HepG2 (cell line): Measurements from ENCODE around the gene HDLBP. TPM values are rescaled to one million over a fixed set of nuclear protein-coding genes. Genes with fewer than 3 reads are reported as not detected.

Source experiments
- ARNTL ChIP-seq: sonication (generic); formaldehyde crosslinking; IDR thresholded peaks from 2 replicates; pipeline ENCODE4 v1.4.0; 2020; ENCODE audit warnings: mild to moderate bottlenecking, missing genetic modification reagents
- ATF2 ChIP-seq: sonication (generic); formaldehyde crosslinking; IDR thresholded peaks from 2 replicates; pipeline ENCODE4 v1.4.0; 2020; ENCODE audit warnings: missing genetic modification reagents
- CAMTA2 ChIP-seq: sonication (generic); formaldehyde crosslinking; IDR thresholded peaks from 2 replicates; pipeline ENCODE4 v1.4.0; 2020; ENCODE audit warnings: mild to moderate bottlenecking, missing genetic modification reagents, borderline replicate concordance
- ELF3 ChIP-seq: IDR thresholded peaks from 2 replicates; pipeline ENCODE4 v1.6.1; 2016; ENCODE audit warnings: missing genetic modification reagents, missing compliant biosample characterization
- FOXP4 ChIP-seq: sonication (generic); formaldehyde crosslinking; IDR thresholded peaks from 2 replicates; pipeline ENCODE4 v1.4.0; 2020; ENCODE audit warnings: missing genetic modification reagents
- JARID2 ChIP-seq: sonication (generic); formaldehyde crosslinking; IDR thresholded peaks from 2 replicates; pipeline ENCODE4 v1.8.1; 2023; ENCODE audit warnings: missing genetic modification reagents, inconsistent platforms; ENCODE audit not compliant: insufficient replicate concordance
- NAIF1 ChIP-seq: sonication (generic); formaldehyde crosslinking; IDR thresholded peaks from 2 replicates; pipeline ENCODE4 v1.5.0; 2020; ENCODE audit warnings: mild to moderate bottlenecking, missing genetic modification reagents, borderline replicate concordance
- NFKBIZ ChIP-seq: IDR thresholded peaks from 2 replicates; pipeline ENCODE4 v1.6.1; 2018; ENCODE audit warnings: missing genetic modification reagents, missing compliant biosample characterization
- PCBP1 ChIP-seq: fragments of 200-400 bp; formaldehyde crosslinking; IDR thresholded peaks from 2 replicates; pipeline ENCODE4 v1.6.1; 2017; ENCODE audit warnings: mild to moderate bottlenecking, low read depth, low read length, borderline replicate concordance
- POLR2A ChIP-seq, 2 experiments: IDR thresholded peaks; 2 replicates each; pipeline ENCODE4 v1.6.1; 2011; ENCODE audit warnings: low read depth in 2 of 2, low read length in 2 of 2, mild to moderate bottlenecking in 1 of 2, moderate library complexity in 1 of 2; ENCODE audit not compliant: insufficient read depth in 1 of 2
- POLR2AphosphoS2 ChIP-seq: IDR thresholded peaks from 2 replicates; pipeline ENCODE4 v1.6.1; 2011; ENCODE audit warnings: low read depth, low read length, improper control_type of control experiment
- POLR2AphosphoS5 ChIP-seq: IDR thresholded peaks from 2 replicates; pipeline ENCODE4 v1.6.1; 2012; ENCODE audit warnings: low read depth, low read length
- RBM22 ChIP-seq: fragments of 200-400 bp; formaldehyde crosslinking; optimal IDR thresholded peaks from 2 replicates; pipeline ENCODE3; 2017; ENCODE audit warnings: mild to moderate bottlenecking, low read length, moderate library complexity
- SIN3A ChIP-seq: IDR thresholded peaks from 2 replicates; pipeline ENCODE4 v1.6.1; 2011; ENCODE audit warnings: low read depth, mild to moderate bottlenecking, control low read depth, low read length, borderline replicate concordance
- TOE1 ChIP-seq: sonication (generic); formaldehyde crosslinking; IDR thresholded peaks from 2 replicates; pipeline ENCODE4 v1.4.0; 2020; ENCODE audit warnings: mild to moderate bottlenecking, missing genetic modification reagents
- ZBTB38 ChIP-seq: sonication (generic); formaldehyde crosslinking; IDR thresholded peaks from 2 replicates; pipeline ENCODE4 v1.5.1; 2020; ENCODE audit warnings: mild to moderate bottlenecking, missing genetic modification reagents
- ZFP36L1 ChIP-seq: sonication (generic); formaldehyde crosslinking; IDR thresholded peaks from 2 replicates; pipeline ENCODE4 v1.8.0; 2022; ENCODE audit warnings: mild to moderate bottlenecking, missing genetic modification reagents, moderate library complexity
- ZFP41 ChIP-seq: sonication (generic); formaldehyde crosslinking; IDR thresholded peaks from 2 replicates; pipeline ENCODE4 v1.4.0; 2020; ENCODE audit warnings: mild to moderate bottlenecking, missing genetic modification reagents, borderline replicate concordance
- ZNF253 ChIP-seq: sonication (generic); formaldehyde crosslinking; IDR thresholded peaks from 2 replicates; pipeline ENCODE4 v1.8.0; 2022; ENCODE audit warnings: mild to moderate bottlenecking, missing genetic modification reagents, borderline replicate concordance
- ZNF563 ChIP-seq: sonication (generic); formaldehyde crosslinking; IDR thresholded peaks from 2 replicates; pipeline ENCODE4 v1.8.0; 2022; ENCODE audit warnings: mild to moderate bottlenecking, moderate library complexity, missing genetic modification reagents
- ZNF776 ChIP-seq: sonication (generic); formaldehyde crosslinking; IDR thresholded peaks from 2 replicates; pipeline ENCODE4 v1.4.0; 2020; ENCODE audit warnings: mild to moderate bottlenecking, missing genetic modification reagents
- ZNF780A ChIP-seq: sonication (generic); formaldehyde crosslinking; IDR thresholded peaks from 2 replicates; pipeline ENCODE4 v1.8.0; 2022; ENCODE audit warnings: mild to moderate bottlenecking, missing genetic modification reagents, moderate library complexity
- ZNF879 ChIP-seq: sonication (generic); formaldehyde crosslinking; IDR thresholded peaks from 2 replicates; pipeline ENCODE4 v1.8.1; 2023; ENCODE audit warnings: missing genetic modification reagents
- polyA plus RNA-seq, 8 experiments: library from polyadenylated mRNA; depleted of rRNA in 3 of 8; stranded (reverse) in 7 of 8; unstranded in 1 of 8; fragments of >200 nt; fragmentation: Illumina TruSeq in 4 of 8; extraction: Trizol in 4 of 8; gene quantifications; 2 replicates each; pipeline versions ENCODE4 v1.2.1 to v1.2.3, GENCODE V29; 2011 to 2016; ENCODE audit warnings: low read depth in 4 of 8, missing spikeins in 1 of 8, mixed read lengths in 1 of 8; ENCODE audit not compliant: insufficient read depth in 1 of 8
- total RNA-seq, 5 experiments: library from RNA; depleted of rRNA; stranded (reverse); fragments of >200 nt; fragmentation: Illumina TruSeq; extraction: Trizol; gene quantifications; 2 replicates each; pipeline ENCODE4 v1.2.3, GENCODE V29; 2016; ENCODE audit warnings: low read depth in 1 of 5
- TF ChIP-seq, protein P1 (sequence below): sonication (generic); formaldehyde crosslinking; IDR thresholded peaks from 2 replicates; pipeline ENCODE4 v1.8.1; 2023; ENCODE audit warnings: mild to moderate bottlenecking, missing genetic modification reagents
- TF ChIP-seq, protein P2 (sequence below): sonication (generic); formaldehyde crosslinking; IDR thresholded peaks from 2 replicates; pipeline ENCODE4 v1.9.0; 2021; ENCODE audit warnings: missing genetic modification reagents, borderline replicate concordance

The HDLBP gene
- total and polyA plus RNA-seq, 2 of the 13 experiments (the other 11 are each of a cell fraction or from before 2014, with no cell fraction given): 464 to 707 TPM

- no peak for TF ChIP-seq ATF2 (CRISPR knock-in tag)
- TF ChIP-seq ZNF776: 0 out of 2 replicates have a peak, but pooled peaks have one; percentile 10
- TF ChIP-seq ZNF563 (CRISPR knock-in tag): no peak
- no peak for TF ChIP-seq POLR2A (IDR thresholded peaks at IDR 0.05; ENCODE audit: insufficient read depth in 1 of 2, low read depth in 2 of 2, low read length in 2 of 2)
- TF ChIP-seq CAMTA2 (CRISPR knock-in tag): no peak
- no peak for TF ChIP-seq ELF3 (CRISPR knock-in tag)
- TF ChIP-seq NFKBIZ (CRISPR knock-in tag): no peak
- no peak for TF ChIP-seq JARID2 (CRISPR knock-in tag)
- peak; percentile 47; the same call in 1 of the 2 replicates for TF ChIP-seq SIN3A
- TF ChIP-seq ZNF879 (CRISPR knock-in tag): peak; percentile 64; the same call in 1 of the 2 replicates
- TF ChIP-seq POLR2AphosphoS2: peak; percentile 33; the same call in 1 of the 2 replicates
- TF ChIP-seq, protein P1, sequence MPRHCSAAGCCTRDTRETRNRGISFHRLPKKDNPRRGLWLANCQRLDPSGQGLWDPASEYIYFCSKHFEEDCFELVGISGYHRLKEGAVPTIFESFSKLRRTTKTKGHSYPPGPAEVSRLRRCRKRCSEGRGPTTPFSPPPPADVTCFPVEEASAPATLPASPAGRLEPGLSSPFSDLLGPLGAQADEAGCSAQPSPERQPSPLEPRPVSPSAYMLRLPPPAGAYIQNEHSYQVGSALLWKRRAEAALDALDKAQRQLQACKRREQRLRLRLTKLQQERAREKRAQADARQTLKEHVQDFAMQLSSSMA (CRISPR knock-in tag): no peak
- peak; percentile 99 for TF ChIP-seq ZBTB38 (CRISPR knock-in tag)
- TF ChIP-seq, protein P2, sequence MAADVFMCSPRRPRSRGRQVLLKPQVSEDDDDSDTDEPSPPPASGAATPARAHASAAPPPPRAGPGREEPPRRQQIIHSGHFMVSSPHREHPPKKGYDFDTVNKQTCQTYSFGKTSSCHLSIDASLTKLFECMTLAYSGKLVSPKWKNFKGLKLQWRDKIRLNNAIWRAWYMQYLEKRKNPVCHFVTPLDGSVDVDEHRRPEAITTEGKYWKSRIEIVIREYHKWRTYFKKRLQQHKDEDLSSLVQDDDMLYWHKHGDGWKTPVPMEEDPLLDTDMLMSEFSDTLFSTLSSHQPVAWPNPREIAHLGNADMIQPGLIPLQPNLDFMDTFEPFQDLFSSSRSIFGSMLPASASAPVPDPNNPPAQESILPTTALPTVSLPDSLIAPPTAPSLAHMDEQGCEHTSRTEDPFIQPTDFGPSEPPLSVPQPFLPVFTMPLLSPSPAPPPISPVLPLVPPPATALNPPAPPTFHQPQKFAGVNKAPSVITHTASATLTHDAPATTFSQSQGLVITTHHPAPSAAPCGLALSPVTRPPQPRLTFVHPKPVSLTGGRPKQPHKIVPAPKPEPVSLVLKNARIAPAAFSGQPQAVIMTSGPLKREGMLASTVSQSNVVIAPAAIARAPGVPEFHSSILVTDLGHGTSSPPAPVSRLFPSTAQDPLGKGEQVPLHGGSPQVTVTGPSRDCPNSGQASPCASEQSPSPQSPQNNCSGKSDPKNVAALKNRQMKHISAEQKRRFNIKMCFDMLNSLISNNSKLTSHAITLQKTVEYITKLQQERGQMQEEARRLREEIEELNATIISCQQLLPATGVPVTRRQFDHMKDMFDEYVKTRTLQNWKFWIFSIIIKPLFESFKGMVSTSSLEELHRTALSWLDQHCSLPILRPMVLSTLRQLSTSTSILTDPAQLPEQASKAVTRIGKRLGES (CRISPR knock-in tag): no peak
- TF ChIP-seq NAIF1: 0 out of 2 replicates have a peak, but pooled peaks have one; percentile 32
- no peak for TF ChIP-seq ZFP36L1 (CRISPR knock-in tag)
- no peak for TF ChIP-seq ZNF253 (CRISPR knock-in tag)
- peak; percentile 62 for TF ChIP-seq POLR2AphosphoS5
- no peak for TF ChIP-seq ZNF780A (CRISPR knock-in tag)
- no peak for TF ChIP-seq PCBP1
- peak; percentile 88 for TF ChIP-seq RBM22
- no peak for TF ChIP-seq ARNTL (CRISPR knock-in tag)
- TF ChIP-seq TOE1: no peak
- TF ChIP-seq FOXP4 (CRISPR knock-in tag): 0 out of 2 replicates have a peak, but pooled peaks have one; percentile 31
- no peak for TF ChIP-seq ZFP41 (CRISPR knock-in tag)
These were observed 86.5 kb downstream of the HDLBP start (continued) for GRCh38 chr2:241228860-241229516.
